OCI-LY1 (cell line): ENCODE results near the gene TNRC6C.
A peak's percentile ranks its signal among the peaks of the same experiment; 100 is the strongest.

Experiments used
- H2AFZ ChIP-seq: fragments of 200-600 bp; sonication (generic), shearing (Covaris generic); 2 replicates; pipeline ENCODE4 v1.6.0; 2014; ENCODE audit warnings: antibody characterized with exemption, mild to moderate bottlenecking, low read length
- H3F3A ChIP-seq: fragments of 200-600 bp; sonication (generic), shearing (Covaris generic); 2 replicates; pipeline ENCODE4 v1.6.0; 2014; ENCODE audit warnings: mild to moderate bottlenecking, antibody characterized with exemption, low read length, moderate library complexity; ENCODE audit not compliant: insufficient read depth
- H3K27ac ChIP-seq: fragments of 200-600 bp; sonication (generic); 2 replicates; pipeline ENCODE4 v1.5.1; 2014; ENCODE audit warnings: low read length, mixed run types, mild to moderate bottlenecking, low read depth; ENCODE audit not compliant: poor library complexity, severe bottlenecking
- H3K27me3 ChIP-seq: fragments of 200-600 bp; sonication (generic); 2 replicates; pipeline ENCODE4 v1.6.0; 2014; ENCODE audit warnings: antibody characterized with exemption, mild to moderate bottlenecking, low read length, moderate library complexity; ENCODE audit not compliant: insufficient read depth
- H3K36me3 ChIP-seq: fragments of 200-600 bp; sonication (generic); 2 replicates; pipeline ENCODE4 v1.6.1; 2014; ENCODE audit warnings: mild to moderate bottlenecking, antibody characterized with exemption, low read length, moderate library complexity, mixed read lengths; ENCODE audit not compliant: insufficient read depth
- H3K4me1 ChIP-seq: fragments of 200-600 bp; sonication (generic); 2 replicates; pipeline ENCODE4 v1.5.1; 2014; ENCODE audit warnings: mild to moderate bottlenecking, low read length, moderate library complexity; ENCODE audit not compliant: insufficient read depth, severe bottlenecking
- H3K4me2 ChIP-seq: fragments of 200-600 bp; sonication (generic), shearing (Covaris generic); 2 replicates; pipeline ENCODE4 v1.6.1; 2014; ENCODE audit warnings: low read length
- H3K4me3 ChIP-seq: fragments of 200-600 bp; sonication (generic); 2 replicates; pipeline ENCODE4 v1.5.1; 2014; ENCODE audit warnings: low read length, low read depth, mild to moderate bottlenecking, mixed read lengths; ENCODE audit not compliant: poor library complexity, severe bottlenecking
- H3K79me2 ChIP-seq: fragments of 200-600 bp; shearing (Covaris generic); 2 replicates; pipeline ENCODE4 v1.6.1; 2016; ENCODE audit warnings: mixed run types, low read length, mixed read lengths; ENCODE audit not compliant: insufficient read depth
- H3K9ac ChIP-seq: fragments of 200-600 bp; sonication (generic), shearing (Covaris generic); 2 replicates; pipeline ENCODE4 v1.6.1; 2014; ENCODE audit warnings: mild to moderate bottlenecking, low read length, mixed read lengths
- H3K9me2 ChIP-seq: fragments of 200-600 bp; sonication (generic), shearing (Covaris generic); 2 replicates; pipeline ENCODE4 v1.6.1; 2014; ENCODE audit warnings: low read depth, mild to moderate bottlenecking, low read length, mixed read lengths
- H3K9me3 ChIP-seq: fragments of 200-600 bp; shearing (Covaris generic); 2 replicates; pipeline ENCODE4 v1.6.1; 2014; ENCODE audit warnings: low read length, mixed read lengths
- H4K20me1 ChIP-seq: fragments of 200-600 bp; sonication (generic), shearing (Covaris generic); 2 replicates; pipeline ENCODE4 v1.6.0; 2016; ENCODE audit warnings: mild to moderate bottlenecking, low read length; ENCODE audit not compliant: insufficient read depth
- EZH2 ChIP-seq: fragments of 200-600 bp; sonication (generic), shearing (Covaris generic); IDR thresholded peaks from 2 replicates; pipeline ENCODE4 v1.8.0; 2017; ENCODE audit warnings: borderline replicate concordance, mixed run types, mild to moderate bottlenecking, antibody characterized with exemption, low read length, moderate library complexity, mixed read lengths
- TF ChIP-seq, protein P1 (sequence below): fragments of 200-600 bp; sonication (generic), shearing (Covaris generic); IDR thresholded peaks from 2 replicates; pipeline ENCODE4 v1.5.1; 2017; ENCODE audit warnings: mild to moderate bottlenecking, antibody characterized with exemption, low read length, moderate library complexity, mixed read lengths

Gene TNRC6C

DNA sequence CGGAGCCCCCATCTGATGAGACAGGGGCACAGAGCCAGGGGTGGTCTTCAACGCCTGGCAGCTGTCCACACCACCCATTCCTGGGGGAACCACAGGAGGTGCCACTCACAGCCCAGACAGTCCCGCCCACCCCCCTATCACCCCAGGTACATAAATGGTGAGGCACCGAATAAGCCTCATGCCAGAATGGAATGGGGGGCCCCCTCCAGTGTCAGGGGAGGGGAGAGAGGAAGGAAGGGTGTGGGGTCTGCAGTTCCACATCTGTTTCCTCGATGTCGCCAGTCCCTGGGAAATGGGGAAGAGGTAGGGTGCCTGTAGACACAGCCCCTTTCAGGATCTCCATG lies 168.4 kb downstream of the TNRC6C start:
- H3K79me2 ChIP-seq, result no peaks in the 10 kb centered on the region
- no peaks in the 10 kb centered on the region for H3K9me2 ChIP-seq
- peaks cover 77% of the 10 kb centered on the region for H3K4me1 ChIP-seq
- peaks cover 23% of the 10 kb centered on the region for H3K36me3 ChIP-seq
- peak overlapping the region; percentile 80 for H3K9ac ChIP-seq
- peak overlapping the region; percentile 74 for H3K4me3 ChIP-seq
- TF ChIP-seq, protein P1, sequence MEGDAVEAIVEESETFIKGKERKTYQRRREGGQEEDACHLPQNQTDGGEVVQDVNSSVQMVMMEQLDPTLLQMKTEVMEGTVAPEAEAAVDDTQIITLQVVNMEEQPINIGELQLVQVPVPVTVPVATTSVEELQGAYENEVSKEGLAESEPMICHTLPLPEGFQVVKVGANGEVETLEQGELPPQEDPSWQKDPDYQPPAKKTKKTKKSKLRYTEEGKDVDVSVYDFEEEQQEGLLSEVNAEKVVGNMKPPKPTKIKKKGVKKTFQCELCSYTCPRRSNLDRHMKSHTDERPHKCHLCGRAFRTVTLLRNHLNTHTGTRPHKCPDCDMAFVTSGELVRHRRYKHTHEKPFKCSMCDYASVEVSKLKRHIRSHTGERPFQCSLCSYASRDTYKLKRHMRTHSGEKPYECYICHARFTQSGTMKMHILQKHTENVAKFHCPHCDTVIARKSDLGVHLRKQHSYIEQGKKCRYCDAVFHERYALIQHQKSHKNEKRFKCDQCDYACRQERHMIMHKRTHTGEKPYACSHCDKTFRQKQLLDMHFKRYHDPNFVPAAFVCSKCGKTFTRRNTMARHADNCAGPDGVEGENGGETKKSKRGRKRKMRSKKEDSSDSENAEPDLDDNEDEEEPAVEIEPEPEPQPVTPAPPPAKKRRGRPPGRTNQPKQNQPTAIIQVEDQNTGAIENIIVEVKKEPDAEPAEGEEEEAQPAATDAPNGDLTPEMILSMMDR, result no peak
- TF ChIP-seq EZH2, result no peak
- H3K4me2 ChIP-seq, result peak overlapping the region; percentile 60
- H3K27me3 ChIP-seq, result no peaks in the 10 kb centered on the region
- H3F3A ChIP-seq, result no peaks in the 10 kb centered on the region
- no peak overlapping the region for H2AFZ ChIP-seq
- H4K20me1 ChIP-seq, result no peaks in the 10 kb centered on the region
- H3K9me3 ChIP-seq, result no peaks in the 10 kb centered on the region
- H3K27ac ChIP-seq, result peak overlapping the region; percentile 88

DNA sequence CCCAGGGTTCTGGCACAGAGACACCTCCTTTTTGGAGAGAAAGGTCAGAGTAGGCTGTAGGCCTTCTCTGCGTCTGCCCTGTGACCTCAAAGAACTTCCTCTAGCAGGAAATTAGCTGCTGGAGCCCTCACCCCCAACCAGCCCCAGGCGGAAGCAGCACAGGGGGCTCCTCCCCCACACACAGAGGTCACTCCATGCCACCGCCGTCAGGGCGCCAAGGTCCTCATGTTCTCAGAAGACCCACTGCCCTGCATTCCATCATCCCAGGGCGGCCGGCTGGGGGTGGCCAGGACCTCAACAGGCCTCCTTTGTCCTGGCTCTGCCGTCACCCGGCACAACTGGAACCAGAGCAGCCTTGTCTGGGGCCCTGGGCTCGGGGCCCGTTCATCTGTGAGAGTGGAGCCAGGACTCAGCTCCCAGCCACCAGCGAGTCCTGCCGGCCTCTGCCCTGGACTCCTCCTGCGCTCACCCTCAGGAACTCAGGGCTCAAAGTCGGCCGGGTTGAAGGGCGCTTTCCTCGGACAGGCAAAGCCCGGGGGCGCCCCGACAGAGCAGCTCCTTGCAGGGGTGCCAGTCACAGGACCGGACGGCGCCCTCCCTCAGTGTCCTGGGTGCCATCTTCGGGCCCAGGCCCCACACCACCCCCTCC lies 168.9 kb downstream of the TNRC6C start:
- Histone ChIP-seq H2AFZ (no peak overlapping the region), H3K4me1 (peaks cover 77% of the 10 kb centered on the region), H3K9me2 (no peaks in the 10 kb centered on the region), H3K27ac (peak overlapping the region; percentile 88), H4K20me1 (no peaks in the 10 kb centered on the region), H3K36me3 (peaks cover 18% of the 10 kb centered on the region), H3K4me2 (peak overlapping the region; percentile 60), H3K9ac (peak overlapping the region; percentile 80), H3F3A (no peaks in the 10 kb centered on the region), H3K4me3 (peak overlapping the region; percentile 74), H3K27me3 (no peaks in the 10 kb centered on the region), H3K79me2 (no peaks in the 10 kb centered on the region), H3K9me3 (no peaks in the 10 kb centered on the region)
- TF ChIP-seq, protein P1, result no peak
- TF ChIP-seq EZH2, result no peak

DNA sequence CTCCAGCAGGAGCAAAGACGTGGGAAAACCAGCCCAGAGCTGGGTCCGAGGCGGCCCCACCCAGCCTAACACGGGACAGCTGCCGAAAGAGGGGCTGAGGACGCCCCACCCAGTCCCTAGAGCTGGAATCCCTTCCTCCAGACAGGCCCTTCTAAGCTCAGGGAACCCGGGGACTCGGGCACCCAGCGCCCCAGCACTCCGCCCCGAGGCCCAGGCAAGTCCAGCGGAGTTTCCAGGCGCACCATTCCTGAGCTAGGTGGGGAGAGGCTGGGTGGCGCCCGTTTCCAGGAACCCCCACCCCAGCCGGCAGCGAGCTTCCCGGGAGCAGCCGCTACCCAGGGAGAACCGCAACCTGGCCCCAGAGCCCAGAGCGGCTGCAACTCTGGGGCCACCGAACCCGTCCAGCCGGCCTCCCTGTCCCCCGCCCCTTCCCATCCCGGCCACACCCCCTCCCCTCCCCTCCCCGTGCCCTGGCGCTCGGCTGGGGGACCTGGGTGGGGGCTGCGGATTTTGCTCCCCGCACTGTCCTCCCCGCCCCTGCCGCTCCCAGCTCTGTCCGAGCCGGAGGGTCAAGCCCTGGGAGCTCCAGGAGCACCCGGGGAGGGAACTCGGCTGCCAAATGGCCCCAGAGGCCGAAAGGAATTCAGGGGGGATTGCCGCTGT lies 169.5 kb downstream of the TNRC6C start:
- Histone ChIP-seq H3K27me3 (no peaks in the 10 kb centered on the region), H3K4me2 (peak overlapping the region; percentile 60), H3K9me3 (no peaks in the 10 kb centered on the region), H3K4me3 (peak overlapping the region; percentile 74), H3K79me2 (no peaks in the 10 kb centered on the region), H3K36me3 (peaks cover 12% of the 10 kb centered on the region), H3K9me2 (no peaks in the 10 kb centered on the region), H3K9ac (peak overlapping the region; percentile 80), H3K4me1 (peaks cover 81% of the 10 kb centered on the region), H2AFZ (no peak overlapping the region), H4K20me1 (no peaks in the 10 kb centered on the region), H3F3A (no peaks in the 10 kb centered on the region), H3K27ac (peak overlapping the region; percentile 88)
- TF ChIP-seq, protein P1, result no peak
- TF ChIP-seq EZH2, result no peak
